ENCODE data around the gene GFPT2.

The GFPT2 gene

DNA sequence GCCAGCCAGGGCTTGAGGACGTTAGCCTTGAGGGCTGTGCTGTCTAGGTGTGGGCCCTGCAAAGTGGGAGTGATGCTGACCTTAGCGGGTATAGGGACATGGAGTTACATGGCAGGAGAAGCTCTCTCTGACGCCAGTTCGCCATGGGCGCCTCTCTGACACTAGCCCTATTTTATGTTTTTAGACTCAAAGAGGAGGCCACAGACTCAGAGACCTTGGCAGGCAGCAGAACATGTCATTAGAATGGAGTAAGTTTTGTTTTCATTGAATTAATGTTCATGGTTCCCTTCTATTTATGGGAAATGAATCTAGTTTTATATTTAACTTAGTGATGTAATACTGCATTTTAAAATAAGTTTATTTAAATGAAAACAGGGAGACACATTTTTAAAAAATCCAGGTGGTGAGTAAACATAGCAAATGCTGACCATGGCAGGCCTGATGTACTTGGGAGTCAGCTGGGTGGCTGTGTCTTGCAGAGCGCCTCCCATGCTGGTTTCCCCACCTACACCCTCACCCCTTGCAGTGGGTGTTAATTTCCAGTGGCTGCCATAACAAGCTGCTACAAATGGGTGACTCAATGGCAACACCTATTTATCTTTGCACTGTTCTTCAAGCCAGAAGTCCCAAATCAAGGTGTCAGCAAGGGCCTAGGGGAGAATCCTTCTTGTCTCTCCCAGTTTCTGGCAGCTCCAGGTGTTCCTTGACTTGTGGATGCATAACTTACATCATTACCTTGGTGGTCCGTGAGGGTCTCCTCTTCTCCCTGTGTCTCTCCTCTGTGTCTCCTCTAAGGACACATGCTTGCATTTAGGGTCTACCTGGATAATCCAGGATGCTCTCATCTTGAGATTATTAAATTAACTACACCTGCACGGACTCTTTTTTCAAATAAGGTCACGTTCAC is 25.6 kb upstream of the GFPT2 start:
- FAIRE-seq: no peak

DNA sequence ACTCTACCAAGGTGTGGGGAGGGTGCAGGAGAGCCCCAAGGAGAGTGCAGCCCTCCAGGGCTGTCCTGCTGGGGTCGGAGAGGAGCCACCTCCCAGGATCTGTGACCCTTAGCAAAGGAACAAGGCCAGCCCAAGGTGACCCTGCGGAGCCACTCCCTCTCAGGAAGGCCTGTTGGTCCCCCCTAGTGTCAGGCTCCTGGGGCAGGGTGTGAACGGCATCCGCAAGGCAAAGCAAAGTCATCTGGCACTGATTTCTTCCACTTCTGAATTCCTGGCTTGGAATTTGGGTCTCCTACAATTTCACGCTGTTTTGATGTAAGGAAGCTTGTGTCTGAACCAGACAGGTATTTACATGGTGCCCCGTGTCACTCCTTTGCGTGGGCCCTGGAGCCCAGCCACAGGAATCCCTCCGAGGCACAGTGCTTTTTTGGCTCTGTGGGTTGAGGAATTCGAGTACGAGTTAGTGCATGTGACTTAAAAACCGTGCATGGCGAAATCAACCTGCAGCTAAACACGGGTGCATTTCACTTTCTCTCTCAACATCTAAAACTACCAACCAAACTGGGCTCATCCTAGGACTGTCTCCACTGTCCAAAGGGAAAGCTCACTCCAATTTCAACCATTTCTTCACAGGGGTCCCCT is 24.5 kb upstream of the GFPT2 start:
- no peak for FAIRE-seq

DNA sequence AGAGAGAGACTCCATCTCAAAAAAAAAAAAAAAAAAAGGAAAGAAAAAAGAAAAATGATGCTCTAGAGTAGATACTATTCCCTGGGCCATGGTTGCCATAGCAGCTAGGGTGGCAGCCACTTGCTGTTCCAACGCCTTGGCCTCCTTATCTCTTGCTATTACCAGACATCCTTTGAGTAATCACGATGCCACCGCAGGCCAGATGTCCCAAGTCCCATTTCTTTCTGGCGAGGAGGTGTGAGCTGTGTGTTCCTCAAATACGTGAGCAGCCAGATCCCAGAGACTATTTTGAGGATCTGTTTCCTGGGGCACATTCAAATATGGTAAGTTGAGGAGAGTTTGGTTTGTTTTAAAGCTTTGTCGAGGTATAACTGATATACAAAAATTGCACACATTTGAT is 23.4 kb upstream of the GFPT2 start:
- FAIRE-seq: no peak

DNA sequence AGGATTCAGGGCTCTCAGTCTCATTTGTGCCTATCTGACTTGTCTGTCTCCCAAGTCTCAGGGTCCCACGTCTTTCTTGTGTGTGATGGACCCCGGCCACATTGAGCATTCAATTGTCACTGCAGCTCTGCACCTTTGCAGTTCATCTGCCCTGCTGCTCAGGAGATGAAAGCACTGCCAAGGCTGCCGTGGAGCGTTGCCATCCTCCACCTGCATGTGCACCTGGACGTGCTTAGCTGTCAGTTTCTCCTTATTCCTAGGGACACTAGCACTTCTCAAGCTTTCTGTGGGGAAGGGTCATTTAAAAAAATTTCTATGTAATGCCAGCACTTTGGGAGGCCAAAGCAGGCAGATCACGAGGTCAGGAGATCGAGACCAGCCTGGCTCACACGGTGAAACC is 22.8 kb upstream of the GFPT2 start:
- no peak for FAIRE-seq

DNA sequence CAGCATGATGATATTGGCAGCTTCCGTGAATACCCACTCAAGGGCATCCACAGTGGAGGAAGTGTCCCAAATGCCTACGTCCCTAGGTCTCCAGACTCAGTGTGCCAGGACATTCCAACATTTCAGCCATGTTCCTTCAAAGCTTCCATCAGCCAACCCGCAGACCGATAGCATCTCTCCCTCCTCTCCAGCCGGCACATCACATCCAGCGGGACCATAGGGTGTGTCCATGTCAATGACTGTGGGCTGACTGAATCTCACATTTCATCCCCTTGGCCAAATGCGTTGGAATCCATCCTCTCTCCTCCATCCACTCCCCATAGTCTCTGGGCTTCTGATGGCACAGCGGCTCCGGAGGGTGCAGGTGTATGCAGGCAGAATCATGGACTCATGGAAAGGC is 22.2 kb upstream of the GFPT2 start:
- FAIRE-seq: no peak

DNA sequence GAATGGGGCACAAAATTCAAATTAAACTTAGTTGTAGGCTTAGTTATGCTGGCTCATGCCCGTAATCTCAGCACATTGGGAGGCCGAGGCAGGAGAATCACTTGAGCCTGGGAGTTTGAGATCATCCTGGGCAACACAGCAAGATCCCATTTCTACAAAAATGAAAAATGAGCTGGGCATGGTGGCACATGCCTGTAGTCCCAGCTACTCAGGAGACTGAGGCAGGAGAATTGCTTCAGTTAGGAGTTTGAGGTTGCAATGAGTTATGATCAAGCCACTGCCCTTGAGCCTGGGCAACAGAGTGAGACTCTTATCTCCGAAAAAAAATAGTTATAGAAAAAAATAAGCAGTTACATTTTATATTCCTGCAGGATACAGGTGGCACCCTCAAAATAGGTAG is 20.7 kb upstream of the GFPT2 start:
- FAIRE-seq: no peak

DNA sequence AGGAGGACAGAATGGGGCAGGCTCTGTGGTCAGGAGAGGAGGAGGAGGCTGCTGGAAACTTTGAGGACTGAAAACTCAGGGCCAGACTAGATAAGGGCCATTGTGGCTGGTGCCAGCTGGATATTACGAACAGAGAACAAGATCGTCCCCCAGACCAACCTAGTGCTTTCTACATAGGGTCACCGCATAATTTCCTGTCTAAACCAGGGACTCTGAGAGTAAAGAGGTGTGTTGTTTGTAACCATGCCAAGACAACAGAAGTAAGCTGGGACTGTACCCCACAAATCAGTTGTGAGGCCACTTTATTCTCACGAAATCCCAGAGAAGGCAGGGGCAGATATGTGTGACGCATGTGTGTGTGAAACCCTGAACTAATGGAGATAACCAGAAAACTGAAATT is 20.3 kb upstream of the GFPT2 start:
- FAIRE-seq: no peak

DNA sequence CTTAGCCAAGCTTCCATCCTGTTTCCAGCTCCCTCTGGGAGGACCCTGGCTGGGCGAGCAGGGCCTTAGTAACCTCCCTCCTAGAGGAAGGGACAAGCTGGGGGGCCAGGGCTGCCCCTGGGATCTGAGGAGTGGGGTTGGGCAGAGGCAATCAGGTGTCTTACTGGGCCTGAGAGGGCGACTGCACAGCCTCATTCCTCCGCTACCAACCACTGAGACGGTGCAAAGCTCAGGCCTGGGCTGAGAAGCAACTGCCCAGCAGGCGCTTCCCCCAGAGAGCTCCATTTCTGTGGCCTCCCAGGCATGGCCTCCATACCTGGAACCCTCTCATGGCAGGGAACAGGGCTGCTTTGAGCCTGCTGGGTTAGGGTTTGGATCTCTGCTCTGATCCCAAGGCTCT is 18.8 kb upstream of the GFPT2 start:
- no peak for FAIRE-seq

DNA sequence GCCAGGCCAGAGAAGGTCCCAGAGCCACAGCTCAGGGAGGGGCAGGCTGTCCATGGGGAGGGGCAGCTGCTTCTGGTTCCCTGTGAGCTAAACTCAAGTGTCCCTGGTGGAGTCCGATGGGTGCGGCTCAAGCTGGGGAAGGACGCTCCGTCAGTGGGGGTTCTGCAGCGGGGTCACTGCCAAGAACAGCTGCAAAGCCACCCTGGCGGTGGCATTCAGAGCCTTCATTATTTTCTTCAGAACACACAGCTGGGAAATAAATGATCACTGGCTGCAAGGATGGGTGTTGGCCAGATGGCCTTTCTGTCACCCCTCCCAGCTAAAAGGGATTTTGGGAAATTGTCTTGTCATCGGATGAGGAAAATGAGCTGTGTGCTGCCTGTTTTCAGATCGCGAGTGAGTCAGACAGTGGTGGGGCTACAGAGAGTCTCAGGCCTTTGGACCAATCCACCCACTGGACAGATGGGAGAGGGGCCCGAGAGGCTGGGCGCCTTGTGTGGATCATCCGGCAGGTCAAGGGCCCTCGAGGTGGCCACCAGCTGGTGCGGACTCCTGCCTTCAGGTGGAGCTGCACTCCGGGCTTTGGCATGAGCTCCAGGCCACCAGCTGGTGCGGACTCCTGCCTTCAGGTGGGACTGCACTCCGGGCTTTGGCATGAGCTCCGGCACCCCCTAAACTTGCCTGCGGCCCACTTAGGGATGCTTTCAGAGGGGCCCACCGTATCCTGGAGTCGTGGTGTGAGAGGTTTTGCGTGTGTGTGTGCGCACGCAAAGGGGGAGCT is 17.9 kb upstream of the GFPT2 start:
- no peak for FAIRE-seq

DNA sequence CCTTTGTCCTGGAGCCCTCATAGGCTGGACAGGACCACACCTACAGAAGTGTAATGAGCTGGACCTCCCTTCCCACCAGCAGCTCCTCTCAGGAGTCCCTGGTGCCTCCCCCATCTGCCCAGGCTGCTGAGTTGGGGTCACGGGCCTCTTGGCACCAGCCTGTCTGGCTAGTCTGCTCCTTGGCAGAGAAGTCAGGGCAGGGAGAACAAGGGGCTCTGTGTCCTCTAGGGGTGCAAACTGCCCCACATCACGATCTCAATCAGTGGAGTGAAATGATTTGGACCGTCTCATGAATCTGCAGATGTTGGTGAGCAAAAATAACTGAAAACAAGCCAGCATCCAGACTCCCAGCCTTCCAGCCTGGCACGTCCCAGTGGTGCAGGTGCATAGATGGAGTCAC is 14.9 kb upstream of the GFPT2 start:
- no peak for FAIRE-seq

DNA sequence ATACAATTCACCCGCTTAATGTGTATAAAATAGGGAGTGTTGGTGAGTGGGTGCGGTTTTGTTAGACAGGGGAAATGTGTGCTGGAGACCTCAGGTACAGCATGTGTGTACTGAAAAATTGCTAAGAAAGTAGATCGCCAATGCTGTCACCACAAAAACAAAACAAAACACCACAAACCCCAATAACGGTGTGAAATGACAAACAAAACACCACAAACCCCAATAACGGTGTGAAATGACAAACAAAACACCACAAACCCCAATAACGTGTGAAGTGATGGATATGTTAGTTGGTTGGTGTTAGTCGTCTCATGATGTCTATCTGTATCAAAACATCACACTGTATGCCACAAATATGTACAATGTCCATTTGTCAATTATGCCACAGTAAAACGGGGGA is 14.2 kb upstream of the GFPT2 start:
- no peak for FAIRE-seq

DNA sequence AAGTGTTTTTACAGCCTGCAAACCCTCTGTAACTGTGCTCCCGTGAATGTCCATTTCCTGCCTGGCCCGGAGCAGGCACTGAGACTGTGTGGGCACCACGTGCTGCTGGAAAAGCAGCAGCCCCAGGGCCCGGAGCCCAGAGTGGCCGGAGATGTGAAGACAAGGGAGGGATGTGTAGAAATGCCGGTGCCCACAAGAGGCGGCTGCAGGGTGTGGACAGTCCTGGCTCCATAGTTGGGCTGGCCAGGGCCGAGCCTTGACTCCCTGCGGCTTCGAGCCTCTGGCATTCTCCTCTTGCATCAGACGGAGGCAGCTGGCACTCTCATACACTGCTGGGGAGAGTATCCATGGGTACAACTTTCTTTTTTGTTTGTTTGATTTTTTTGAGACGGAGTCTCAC is 13.2 kb upstream of the GFPT2 start:
- no peak for FAIRE-seq

DNA sequence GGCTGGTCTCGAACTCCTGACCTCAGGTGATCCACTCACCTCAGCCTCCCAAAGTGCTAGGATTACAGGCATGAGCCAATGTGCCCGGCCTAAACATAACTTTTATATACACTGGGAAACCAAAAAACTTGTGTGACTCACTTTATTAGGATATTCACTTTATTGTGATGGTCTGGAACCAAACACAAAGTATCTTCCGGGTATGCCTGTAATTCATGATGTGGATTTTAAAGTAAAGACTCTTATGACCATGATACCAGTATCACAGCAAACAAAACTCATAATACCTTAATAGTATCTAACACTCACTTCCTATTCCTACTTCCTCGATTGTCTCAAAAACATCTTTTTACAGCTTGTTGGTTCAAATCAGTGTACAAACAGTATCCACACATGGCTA is 12.7 kb upstream of the GFPT2 start:
- no peak for FAIRE-seq

DNA sequence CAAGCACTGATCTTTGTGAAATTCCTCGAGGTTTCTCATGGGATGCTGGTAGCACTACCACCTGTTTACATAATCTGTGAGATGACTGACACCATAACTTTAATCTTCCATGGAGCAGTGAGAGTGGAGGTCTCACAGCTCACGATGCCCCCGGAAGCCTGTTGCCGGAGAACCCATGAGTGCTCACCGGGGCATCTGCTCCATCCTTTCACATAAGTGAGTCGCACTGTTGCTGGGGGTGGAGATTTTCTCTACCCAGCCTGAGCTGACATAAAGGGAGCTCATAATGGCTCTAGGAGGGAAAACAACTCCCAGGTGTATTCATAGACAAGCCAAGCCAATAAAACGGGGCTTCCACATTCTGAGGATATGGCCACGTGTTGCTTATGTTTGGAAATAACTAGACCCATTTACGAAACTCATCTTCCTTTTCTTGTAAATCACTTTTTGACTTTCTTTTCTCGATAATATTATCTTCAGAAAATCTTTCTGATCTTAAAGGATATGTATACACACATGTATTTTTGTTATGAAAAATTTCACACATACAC is 11.2 kb upstream of the GFPT2 start:
- no peak for FAIRE-seq

DNA sequence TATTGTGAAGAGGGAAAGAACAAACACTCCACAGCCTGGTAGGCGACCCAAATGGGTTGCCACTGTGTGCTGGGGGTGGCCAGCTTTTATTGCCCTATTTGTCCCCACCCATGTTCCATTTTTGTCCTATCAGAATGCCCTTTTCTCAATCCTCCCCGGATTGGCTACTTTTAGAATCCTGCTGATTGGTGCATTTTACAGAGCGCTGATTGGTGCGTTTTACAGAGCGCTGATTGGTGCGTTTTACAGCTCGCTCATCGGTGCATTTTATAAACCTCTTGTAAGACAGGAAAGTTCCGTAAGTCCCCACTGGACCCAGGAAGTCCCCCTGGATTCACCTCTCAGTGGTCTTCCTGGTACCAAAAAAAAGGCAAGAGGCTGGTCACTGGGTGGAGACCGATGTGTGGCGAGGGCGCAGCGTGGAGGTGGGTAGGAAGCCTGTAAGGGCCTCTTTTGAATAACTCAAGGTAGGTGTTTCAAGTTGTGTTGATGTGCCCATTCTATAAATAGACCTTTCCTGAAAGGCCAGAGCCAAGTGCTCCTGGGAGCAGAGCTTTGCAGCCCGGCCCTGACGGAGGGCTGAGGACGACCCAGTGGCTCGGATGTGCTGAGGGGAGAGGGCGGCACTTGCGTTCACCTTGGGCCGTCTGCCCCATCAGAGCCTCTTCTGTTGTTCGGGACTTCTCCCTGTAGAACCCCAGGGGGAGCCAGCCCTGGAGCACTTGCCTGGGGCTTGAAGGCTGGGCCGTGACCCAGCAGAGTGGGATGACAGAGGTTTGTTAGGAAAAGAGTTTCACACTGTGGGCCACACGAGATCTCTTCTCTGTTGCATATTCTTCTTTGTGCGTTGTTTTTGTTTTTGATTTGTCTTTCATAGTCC is 7.2 kb upstream of the GFPT2 start:
- FAIRE-seq: no peak

DNA sequence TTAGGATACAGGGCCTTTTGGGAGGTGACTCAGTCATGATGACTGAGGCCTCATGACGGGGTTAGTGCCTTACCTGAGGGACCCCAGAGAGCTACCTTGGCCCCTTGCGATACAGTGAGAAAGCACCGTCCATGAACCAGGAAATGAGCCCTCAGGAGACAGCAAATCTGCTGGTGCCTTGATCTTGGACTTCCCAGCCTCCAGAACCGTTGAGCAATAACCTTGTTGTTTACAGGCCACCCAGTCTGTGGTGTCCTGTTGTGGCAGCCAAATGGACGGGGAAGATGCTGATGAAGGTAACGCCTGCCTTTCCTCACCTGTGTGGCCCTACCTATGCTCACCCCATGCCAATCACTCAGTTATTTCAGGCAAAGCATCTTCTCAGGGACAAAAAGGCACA is 5.6 kb upstream of the GFPT2 start:
- FAIRE-seq: no peak

DNA sequence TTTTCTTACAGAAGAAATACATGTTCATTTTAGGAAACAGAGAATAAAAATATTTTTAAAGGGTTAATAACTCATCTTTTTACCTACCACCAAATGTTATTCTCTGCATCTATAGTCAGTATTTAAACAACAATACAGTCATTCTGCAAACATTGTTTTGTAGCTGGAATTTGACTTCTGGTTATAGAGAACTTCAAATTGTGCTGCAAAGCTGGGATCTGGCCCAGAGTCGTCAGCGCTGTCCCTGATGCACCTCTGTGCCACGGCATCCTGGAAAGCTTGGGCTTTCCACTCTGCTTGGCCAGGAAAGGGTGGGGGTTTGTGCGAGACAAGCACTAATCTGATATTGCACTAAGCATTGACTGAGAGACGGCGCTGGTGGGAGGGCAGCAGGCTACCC is 5.0 kb upstream of the GFPT2 start:
- no peak for FAIRE-seq

DNA sequence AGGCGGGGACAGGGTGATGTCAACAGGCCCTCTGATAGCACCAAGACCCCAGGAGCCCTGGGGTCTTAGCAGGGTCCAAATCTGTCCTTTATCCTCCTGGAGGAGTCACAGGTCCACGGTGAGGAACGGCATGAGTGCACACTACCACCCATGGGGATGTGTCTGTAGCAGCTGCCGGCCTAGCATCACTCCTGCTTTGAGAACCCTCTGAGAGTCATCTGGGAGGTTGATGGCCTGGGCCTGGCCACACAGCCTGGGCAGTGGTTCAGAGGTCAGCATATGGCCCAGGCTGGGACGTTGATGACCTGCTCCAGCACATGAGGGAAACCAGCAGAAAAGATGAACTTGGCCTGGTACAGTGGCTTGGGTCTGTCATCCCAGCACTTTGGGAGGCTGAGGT is 1.8 kb upstream of the GFPT2 start:
- FAIRE-seq: no peak

DNA sequence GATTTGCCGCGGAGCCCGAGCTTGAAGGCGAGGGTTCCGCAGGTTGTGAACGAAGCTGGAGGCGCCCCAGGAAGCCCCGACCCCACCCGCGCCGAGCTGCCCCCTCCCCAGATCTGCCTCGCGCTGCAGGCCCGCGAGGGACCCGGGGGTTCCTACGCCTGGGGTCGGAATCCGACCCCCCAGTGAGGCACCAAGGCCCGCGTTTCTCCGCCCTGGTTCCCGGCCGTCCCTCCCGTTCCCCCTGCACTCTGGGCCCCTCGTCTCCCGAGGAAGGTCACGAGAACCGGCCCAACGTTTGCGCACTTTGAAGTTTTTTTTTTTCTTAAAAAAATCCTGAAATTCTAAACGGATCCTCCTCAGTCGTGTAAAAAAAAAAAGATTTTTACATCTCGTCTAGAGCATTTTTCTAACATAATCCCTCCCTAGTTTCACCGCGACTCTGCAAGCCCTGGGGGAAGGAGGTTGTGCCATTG is 880 bp upstream of the GFPT2 start:
- FAIRE-seq: no peak

DNA sequence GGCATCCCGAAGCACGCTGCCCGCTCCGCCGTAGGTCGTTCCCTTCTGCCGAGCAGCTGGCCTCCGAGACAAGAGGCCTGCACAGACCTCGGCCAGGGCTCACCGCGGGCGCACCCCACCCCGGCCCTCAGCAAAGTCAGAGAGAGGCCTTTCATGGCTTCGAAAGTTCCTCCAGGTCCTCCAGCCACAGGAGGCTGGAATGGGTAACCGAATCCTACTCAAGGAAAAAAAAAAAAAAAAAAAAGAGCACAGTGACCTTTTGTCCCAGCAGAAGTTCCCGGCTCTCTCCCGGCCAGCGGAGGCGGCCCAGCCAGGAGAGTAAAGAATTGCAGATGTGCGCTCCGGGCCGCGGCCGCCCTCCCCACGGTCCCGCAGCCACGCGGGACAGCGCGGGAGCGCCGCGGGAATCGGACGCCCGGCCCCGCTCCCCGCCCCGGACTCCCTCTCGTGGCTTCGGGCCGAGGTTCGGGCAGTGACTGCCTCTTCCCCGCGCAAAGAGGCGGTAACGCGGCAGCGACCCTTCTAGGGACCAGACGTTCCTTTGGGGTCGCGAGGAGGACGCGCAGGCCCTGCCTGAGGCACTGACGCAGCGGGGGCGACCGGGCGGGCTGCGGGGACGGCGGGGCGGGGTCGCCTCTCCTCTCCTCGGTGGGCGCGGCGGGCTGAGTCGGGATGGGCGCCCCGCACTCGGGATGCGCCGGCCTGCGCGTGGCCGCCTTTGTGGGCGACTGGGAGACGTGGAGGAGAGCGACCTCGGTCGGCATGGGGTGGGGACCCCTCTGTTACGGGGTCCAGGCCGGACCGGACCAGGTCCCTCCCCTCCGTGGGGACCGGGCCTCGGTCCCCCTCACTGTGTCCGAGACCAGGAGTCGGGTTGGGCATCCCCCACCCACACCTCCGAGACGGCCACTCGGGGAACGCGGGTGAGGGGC is 754 bp downstream of the GFPT2 start:
- no peak for FAIRE-seq

All from endometrium (tissue), 2 donors.